ENCODE data around the gene KLHL33. TPM values are rescaled to one million over a fixed set of nuclear protein-coding genes. Genes with fewer than 3 reads are reported as not detected.
A peak's percentile ranks its signal among the peaks of the same experiment; 100 is the strongest.
"Not testable (repeated sequence)": the region's sequence is repeated elsewhere in the genome, so short reads cannot be mapped to it uniquely, and the experiment has no call there.

The KLHL33 gene
- total RNA-seq, 1 donor from 2014 or later = under 0.01 TPM

DNA sequence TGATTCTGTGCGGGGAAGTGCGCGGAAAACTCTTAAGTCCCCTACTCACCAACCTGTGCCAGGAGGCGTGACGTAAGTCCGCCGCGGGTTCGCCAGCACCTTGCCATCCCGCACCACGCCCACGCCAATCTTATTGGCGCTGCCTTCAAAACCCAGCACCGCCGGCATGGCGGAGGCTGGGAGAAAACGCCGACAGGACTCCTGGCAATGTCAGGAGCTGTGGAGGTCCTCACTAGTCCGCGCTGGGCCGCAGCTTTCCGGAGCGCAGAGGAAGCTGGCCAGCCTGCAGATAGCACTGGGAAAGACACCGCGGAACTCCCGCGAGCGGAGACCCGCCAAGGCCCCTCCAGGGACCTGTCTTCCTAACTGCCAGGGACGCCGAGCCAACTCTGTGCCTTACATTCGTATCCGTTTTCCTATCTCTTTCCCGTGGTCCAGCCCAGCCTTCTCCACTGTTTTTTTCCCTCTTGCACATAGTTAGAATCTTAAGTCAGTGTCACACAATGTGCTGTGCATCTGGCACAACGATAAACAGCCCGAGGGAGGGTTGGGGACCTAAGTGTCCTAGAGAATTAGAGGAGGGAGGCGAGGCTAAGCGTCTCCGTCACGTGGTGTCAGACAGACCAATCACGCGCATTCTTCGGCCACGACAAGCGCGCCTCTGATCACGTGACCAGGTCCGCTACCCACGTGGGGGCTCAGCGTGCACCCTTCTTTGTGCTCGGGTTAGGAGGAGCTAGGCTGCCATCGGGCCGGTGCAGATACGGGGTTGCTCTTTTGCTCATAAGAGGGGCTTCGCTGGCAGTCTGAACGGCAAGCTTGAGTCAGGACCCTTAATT, 18.8 kb upstream of the KLHL33 start, which contains the start of the genes APEX1 and OSGEP:
Gene APEX1 (plus strand): TSS at position 711 of the 839 bp plus-strand sequence. CDS start 420 bp downstream, outside the sequence.
Gene OSGEP (minus strand): TSS at position 297 of the 839 bp plus-strand sequence. CDS start 129 bp downstream, at position 168.
- DNase-seq (ENCODE audit: low spot score in 2 of 2) (peak; percentile 89 to 91), FAIRE-seq (peak; percentile 72)

DNA sequence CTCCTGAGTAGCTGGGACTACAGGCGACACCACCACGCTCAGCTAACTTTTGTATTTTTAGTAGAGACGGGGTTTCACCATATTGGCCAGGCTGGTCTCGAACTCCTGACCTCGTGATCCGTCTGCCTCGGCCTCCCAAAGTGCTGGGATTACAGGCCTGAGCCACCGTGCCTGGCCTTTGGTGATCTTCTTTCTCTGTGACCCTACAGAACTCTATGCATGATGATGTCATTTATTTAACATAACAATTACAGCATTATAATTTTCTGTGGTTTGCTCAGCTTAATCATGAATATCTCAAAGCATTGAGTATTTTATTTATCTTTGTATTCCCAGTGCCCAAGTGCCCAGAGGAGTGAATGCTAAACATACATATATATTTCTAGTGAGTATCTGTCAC, 16.9 kb upstream of the KLHL33 start:
- DNase-seq (ENCODE audit: low spot score in 2 of 2); FAIRE-seq: not testable (repeated sequence)

DNA sequence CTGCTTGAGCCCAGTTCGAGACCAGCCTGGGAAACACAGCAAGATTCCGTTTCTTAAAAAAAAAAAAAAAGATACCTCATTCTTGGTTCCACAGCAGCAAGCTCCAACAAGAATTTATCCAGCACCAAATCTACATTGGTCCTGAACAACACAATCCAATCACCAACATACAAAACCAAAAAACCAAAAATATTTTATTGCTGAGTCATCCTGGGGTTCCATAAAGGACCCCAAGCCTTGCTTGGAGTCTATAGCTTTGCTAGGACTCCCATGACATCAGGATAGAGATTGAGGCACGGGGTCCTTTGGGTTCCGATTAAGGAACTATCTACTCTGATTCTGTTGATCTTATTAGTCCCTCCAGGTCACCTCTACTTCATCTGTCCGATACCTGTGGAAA, 10.9 kb upstream of the KLHL33 start:
- DNase-seq (ENCODE audit: low spot score in 2 of 2) = no peak
- no peak for FAIRE-seq

DNA sequence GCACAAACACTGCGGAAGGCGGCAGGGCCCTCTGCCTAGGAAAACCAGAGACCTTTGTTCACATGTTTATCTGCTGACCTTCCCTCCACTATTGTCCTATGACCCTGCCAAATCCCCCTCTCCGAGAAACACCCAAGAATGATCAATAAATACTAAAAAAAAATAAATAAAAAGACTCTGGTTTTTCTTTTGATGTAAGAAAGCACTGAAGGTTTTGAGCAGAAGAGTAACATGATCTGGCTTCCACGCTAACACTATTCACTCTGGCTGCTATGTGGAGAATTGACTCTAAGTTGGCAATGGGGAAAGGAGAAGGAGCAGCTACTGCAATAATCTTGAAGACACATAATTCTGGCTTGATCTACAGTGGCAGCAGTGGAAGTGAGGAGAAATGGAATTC, 7.7 kb upstream of the KLHL33 start:
- FAIRE-seq; DNase-seq (ENCODE audit: low spot score in 2 of 2): not testable (repeated sequence)

DNA sequence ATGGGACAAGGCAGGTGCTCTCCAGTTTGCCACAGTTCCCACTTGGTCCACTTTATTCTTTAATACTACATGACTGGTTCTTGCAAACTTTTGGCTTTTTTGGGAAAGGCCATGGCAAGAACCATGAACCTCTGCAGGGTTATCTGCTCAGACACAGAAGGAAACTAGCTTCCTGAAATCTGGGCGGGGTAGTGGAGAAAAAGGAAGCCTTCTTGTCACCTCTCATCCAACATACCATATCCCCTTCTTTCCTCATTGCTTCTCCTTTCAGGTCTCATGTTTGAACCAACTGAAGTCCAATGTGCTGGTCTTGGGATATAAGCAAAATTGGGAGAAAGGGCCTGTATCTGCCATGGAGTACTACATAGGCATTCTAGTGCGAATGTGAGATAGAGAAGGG, 5.5 kb upstream of the KLHL33 start:
- DNase-seq (ENCODE audit: low spot score in 2 of 2) (no peak), FAIRE-seq (no peak)

DNA sequence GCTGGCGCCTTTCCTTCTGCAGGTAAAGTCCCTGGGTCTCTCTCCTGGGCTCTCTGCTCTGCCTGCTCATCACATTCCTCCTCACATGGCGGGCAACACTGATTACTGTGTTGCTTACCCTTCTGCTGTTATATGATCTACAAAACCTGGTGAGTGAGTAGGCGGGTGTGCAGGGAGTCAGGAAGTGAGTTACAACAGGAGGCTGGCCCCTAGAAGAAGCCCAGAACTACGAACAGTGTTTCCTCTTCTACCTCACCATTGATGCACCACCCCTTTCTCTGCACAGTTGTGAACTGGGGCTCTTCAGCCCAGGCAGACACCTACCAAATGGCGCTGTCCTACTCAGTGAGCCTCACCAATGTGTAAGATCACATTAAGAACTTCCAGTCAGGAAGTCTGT, 4.9 kb upstream of the KLHL33 start:
- no peak for FAIRE-seq
- DNase-seq (ENCODE audit: low spot score in 2 of 2) = no peak

DNA sequence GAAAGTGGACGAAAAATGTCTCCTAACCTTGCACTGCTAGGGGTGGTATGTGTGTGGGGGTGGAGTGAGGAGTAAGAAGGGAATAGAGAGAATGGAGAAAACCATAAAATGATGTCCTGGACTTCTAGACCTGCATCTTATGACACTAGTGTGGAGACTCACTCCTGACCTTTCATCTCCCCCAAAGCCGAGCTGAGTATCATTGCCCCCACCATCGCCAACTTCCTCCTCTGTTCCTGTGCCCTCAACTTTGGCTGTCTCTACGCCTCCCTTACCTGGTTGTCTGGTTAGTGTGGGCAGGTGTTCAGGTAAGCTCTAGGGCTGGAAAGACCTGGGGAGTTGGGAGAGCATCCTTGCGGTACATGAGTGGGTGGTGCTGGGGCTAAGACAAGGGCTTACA, 4.5 kb upstream of the KLHL33 start:
- FAIRE-seq (no peak), DNase-seq (ENCODE audit: low spot score in 2 of 2) (no peak)

DNA sequence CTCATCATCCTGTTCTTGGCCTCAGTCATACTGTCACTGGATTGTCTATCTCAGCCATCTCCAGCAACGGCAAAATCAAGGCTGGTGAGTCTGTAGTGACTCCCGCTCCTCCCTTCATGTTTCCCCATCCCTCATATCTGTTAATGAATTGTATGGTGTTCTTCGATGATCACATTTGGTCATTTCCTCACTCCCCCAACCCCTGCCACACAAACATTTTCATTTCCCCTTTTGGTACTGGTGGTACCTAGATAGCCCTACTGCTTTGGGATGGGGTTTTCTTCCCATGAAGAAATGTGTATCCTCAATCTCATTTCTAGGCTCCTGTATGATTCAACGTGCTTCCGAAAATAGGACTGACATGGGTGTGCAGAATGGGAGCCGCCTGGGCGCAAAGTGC, 2.7 kb upstream of the KLHL33 start:
- no peak for FAIRE-seq
- DNase-seq (ENCODE audit: low spot score in 2 of 2) = no peak

DNA sequence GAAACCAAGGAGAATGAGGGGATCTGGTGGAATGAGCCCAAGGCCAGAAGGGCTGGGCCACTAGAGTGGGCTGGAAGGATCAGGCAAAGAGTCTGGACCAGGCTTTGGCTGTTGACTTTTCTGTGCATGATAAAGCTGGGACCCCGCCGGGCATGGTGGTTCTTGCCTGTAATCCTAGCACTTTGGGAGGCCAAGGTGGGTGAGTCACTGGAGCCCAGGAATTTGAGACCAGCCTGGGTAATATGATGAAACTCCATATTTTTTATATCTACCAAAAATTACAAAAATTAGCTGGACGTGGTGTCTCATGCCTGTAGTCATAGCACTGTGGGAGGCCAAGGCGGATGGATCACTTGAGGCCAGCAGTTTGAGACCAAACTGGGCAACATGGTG, 393 bp upstream of the KLHL33 start:
- no peak for DNase-seq (ENCODE audit: low spot score in 2 of 2)
- FAIRE-seq = no peak

DNA sequence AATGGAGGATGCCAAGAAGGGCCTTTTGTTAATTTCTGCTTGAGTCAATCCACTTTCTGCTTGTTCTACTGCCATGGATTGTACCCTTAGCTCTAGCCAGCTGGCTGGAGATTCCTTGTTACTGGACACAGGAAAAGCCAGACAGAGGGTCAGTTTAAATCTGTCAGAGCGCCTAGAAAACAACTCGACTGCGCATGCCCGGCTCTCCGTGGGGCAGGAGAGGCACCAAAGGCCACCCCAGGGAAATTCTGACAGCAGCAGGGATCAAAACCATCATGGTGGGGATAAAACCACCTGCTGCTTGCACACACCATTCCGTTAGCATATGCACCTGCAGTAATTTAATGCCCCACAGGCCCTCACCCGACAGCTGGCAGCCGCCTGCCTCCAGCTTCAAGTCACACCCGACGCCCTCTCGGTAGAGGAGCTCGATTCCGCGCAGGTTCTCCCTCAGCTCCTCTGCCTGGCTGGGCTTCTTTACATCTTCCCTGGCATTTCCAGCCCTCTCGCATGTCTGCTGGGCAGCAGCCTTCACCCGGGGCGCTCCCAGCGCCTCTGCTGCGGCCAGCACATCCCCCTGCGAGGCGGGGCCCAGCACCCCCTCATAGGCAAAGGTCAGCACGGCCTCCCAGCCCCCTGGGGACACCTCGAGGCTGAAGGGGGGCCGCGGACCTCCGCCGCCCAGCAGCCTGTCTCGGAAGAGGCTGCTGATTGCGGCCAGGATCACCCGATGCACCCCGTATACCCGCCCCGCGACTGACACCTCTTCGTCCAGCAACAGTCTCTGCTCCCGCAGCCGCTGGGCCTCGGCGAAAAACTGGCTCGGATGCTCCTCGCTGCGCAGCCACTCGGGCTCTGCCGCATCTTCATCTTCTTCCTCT, 1.0 kb downstream of the KLHL33 start:
- FAIRE-seq (no peak), DNase-seq (ENCODE audit: low spot score in 2 of 2) (peak; percentile 71 to 73)

DNA sequence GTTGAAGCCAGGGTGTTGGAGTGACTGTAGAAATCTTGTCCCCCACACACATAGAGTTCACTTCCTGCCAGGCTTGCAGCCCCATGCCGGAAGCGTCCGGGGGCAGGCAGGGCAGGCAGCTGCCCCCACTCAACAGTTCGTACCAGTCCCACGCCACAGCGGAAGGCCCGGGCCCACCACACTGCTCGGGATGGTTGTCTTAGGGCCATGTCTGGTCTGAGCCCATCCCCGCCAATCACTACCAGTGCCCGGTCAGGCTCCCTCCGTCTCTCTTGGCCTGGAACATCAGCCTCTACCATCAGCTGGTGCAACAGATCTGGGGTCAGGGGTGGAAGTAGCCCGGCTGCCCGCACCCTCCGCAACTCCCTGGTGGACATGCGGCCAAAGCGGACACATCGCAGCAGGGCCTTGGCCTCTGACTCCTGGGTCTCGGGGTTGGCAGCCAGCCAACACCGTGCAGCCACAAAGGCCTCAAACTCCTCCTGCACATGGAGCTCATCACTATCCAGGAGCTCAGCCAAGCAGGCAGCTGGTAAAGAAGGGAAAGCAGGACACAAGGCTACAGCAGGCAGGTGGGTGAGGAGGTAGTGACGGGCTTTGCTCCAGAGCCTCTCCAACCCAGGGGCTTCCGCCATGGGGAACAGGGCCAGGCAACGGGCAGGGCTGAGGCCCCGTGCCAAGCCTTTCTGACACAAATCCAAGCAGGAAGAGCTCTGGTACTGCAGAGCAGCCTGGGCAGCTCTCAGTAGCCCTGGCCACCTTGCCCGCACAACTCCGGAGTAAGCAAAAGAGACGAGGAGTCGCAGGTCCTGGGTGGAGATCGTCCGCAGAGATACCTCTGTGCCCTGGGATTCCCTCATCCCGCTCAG, 5.9 kb downstream of the KLHL33 start:
- no peak for DNase-seq (ENCODE audit: low spot score in 2 of 2)
- no peak for FAIRE-seq

DNA sequence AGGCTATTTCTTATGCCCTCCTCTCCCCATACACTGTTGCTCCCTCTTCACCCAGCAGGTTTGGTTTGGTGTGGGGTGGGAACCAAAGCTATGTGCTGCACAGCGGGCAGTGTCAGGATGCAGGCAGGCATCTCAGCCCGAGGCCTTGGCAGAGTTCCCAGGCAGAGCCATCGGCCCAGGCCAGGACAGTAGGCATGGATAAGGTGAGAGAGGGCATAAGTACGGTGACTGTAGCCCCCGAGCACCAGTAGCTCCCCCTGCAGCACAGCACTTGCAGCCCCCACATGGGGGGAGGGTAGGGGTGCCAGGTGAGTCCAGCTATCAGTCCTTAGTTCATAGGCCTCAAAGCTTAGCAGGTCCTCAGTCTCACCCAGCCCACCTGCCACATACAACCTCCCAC, 7.2 kb downstream of the KLHL33 start:
- DNase-seq (ENCODE audit: low spot score in 2 of 2) (no peak), FAIRE-seq (no peak)

DNA sequence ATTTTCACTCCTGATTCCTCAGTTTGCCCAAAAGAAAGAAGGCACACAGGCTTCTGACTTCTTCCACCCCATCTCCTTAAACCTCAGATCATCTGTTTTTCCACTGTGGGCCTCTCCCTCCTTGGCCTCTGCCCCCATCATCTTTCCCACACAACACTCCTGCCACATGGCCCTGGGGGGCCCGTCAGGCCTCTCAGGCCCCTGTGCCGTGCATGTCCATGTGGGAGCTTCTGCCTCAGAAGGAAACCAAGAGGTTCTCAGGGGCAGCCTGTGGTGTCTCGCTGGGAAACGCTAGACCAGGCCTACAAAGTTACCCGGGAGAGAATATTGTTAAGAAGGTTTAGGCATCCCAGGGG, 8.0 kb downstream of the KLHL33 start:
- DNase-seq (ENCODE audit: low spot score in 2 of 2) (no peak), FAIRE-seq (no peak)

DNA sequence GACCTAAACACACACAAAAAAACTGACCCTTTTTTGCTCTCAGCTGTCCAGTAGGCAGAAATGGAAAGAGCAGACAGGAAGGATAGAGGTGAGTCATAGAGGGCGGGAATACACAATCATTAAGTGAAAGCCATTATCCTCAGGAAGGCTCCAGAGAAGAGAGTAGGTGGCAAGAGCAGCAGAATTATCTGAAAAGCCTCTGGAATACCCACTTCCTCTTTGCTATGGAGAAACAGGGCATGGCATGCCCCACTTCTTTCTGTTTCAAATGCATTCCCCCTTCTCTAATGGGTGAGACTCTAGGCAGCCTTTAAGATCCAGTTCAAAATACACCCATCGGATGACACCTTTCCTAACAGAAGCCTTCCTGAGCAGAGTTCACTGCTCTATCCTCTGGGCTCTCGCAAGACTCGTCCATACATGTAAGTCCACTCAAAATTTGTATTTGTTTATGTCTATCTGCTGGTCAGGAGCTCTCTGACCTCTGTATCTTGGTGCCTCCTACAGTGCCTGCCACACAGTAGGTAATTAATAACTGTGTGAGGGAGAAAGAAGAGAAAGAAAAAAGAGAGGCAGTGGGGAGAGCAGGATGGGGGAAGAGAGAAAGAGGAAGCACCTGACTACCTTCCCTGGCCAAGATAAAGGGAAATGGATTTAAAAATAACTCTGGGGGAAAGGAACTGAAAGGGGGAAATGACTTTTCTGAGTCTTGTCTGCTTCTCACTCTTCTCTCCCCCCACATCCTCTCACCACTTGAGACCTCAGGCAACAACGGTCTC, 8.5 kb downstream of the KLHL33 start:
- FAIRE-seq = no peak
- DNase-seq (ENCODE audit: low spot score in 2 of 2) = no peak

DNA sequence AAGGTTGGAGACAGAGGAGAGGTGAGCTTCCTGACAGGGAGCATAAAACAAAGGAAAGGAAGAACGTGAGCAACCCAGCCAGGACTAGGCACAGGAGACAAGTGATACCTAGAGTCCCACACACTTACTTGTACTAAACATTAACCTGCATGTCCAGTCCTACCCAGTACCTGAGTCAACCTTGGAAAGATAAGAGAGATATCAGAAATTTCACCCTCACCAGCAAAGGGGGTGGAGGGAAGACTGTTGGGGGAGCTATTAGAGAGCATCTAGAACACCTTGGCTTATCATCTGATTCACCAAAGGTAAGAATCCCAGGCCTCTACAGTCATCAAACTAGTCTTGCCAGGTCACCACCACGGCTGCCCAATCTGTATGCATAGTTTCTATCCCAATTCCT, 11.1 kb downstream of the KLHL33 start:
- DNase-seq (ENCODE audit: low spot score in 2 of 2) (no peak), FAIRE-seq (no peak)

DNA sequence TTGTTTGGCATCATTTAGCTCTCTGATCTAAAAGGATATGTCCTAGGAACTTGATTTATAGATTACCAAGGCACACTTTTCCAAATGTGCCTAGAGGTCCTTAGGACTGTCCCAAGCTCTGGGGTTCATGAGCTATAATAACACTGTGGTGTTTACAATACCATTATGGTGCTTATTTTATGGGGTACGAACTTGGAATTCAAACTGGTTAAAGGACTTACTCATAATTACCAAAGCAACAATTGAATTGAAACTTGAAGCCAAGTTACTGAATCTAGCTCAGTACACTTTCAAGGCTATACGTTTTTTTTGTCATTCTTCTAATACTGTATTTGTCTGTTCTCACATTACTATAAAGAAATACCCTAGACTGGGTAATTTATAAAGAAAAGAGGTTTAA, 13.1 kb downstream of the KLHL33 start:
- DNase-seq (ENCODE audit: low spot score in 2 of 2) (no peak), FAIRE-seq (no peak)

DNA sequence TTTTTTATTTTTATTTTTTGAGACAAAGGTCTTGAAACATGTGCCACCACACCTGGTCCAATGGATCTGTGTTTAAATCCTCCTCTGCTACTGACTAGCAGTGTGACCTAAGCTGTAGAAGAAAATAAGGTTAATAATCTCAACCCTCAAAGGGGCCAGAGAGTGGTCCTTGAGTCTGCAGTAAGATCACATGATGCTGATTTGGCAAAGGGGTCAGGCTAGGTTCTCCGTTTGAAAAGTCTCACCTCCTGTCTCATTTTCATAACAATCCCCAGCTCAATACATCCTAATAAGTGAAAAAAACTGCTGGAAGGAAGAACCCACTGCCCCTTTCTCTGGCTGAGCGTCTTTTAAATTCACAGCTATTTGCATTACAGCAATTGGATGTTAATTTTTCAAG, 14.7 kb downstream of the KLHL33 start:
- FAIRE-seq = no peak

DNA sequence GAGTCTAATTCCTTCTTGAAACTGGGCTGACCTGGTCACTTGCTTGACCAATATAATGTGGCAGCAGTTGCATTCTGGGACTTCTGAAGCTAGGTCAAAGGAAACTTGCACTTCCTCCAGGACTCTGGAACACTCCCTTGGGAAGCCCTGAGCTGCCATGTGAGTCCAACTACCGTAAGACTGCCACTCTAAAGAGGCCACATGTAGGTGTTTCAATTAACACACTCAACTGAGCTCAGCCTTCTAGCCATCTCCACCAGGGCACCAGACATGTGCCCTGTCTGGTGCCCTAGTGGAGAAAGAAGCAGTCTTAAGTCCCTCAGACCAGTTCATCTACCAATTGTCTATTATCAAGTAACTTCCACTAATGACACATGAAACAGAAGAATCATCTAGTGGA, 16.5 kb downstream of the KLHL33 start:
- no peak for FAIRE-seq
- no peak for DNase-seq (ENCODE audit: low spot score in 2 of 2)

More for the DNA sequence above, 14.7 kb downstream of the KLHL33 start:
- no peak for DNase-seq (ENCODE audit: low spot score in 2 of 2)

DNA sequence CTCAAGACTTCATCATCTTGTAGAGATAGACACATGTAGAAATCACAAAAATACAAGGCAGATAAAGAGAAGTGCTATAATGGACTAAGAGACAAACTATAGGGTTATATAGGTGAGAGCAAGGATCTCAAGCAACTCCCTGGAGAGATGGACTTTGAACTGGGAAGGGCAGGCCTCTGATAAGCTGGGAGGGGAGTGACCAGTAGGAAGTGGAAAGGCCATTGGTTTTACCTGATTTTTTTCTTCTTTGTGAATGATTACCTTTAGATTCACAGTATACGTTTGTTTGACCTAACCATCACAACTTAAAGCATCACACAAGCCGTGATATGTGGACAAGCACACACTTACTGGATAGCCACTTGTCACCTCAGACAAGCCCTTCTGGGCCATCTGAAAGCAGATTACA, 17.5 kb downstream of the KLHL33 start:
- no peak for FAIRE-seq

More for the DNA sequence above, 17.5 kb downstream of the KLHL33 start:
- no peak for DNase-seq (ENCODE audit: low spot score in 2 of 2)
